Liver (tissue), 9 donors: ENCODE data around the gene ITGAE. TPM values are rescaled to one million over a fixed set of nuclear protein-coding genes. Genes with fewer than 3 reads are reported as not detected.

Source experiments
- DNase-seq: peaks from one replicate; pipeline ENCODE4 v3.0.0-alpha.2; 2017; ENCODE audit warnings: low spot score
- H3K27ac ChIP-seq, 2 donors: one replicate each; pipeline ENCODE4 v1.7.0; 2013; ENCODE audit warnings: inconsistent platforms in 2 of 2, low read length in 2 of 2, control low read depth in 1 of 2, low read depth in 1 of 2, mild to moderate bottlenecking in 1 of 2
- H3K27me3 ChIP-seq, 4 donors: one replicate each; pipeline versions ENCODE4 v1.6.1 to v1.7.0; 2013; ENCODE audit warnings: low read length in 3 of 4, inconsistent platforms in 1 of 4, mild to moderate bottlenecking in 1 of 4, moderate library complexity in 1 of 4; ENCODE audit not compliant: control insufficient read depth in 4 of 4, insufficient read depth in 4 of 4
- H3K36me3 ChIP-seq, 4 donors: one replicate each; pipeline versions ENCODE4 v1.6.1 to v1.7.0; 2013; ENCODE audit warnings: low read length in 3 of 4, mild to moderate bottlenecking in 3 of 4, low read depth in 1 of 4, moderate library complexity in 1 of 4; ENCODE audit not compliant: control insufficient read depth in 4 of 4, insufficient read depth in 3 of 4
- H3K4me1 ChIP-seq, 4 donors: one replicate each; pipeline versions ENCODE4 v1.6.1 to v1.7.0; 2013; ENCODE audit warnings: low read length in 3 of 4, mild to moderate bottlenecking in 3 of 4, moderate library complexity in 1 of 4; ENCODE audit not compliant: control insufficient read depth in 4 of 4, insufficient read depth in 4 of 4
- H3K4me3 ChIP-seq, 3 donors: one replicate each; pipeline versions ENCODE4 v1.6.1 to v1.7.0; 2013; ENCODE audit warnings: low read length in 3 of 3, control low read depth in 1 of 3, low read depth in 1 of 3, mild to moderate bottlenecking in 1 of 3
- H3K9ac ChIP-seq, 2 donors: one replicate each; pipeline ENCODE4 v1.7.0; 2013; ENCODE audit warnings: low read length in 2 of 2, mild to moderate bottlenecking in 2 of 2, moderate library complexity in 2 of 2, control low read depth in 1 of 2, low read depth in 1 of 2
- H3K9me3 ChIP-seq, 4 donors: one replicate each; pipeline versions ENCODE4 v1.6.1 to v1.7.0; 2013; ENCODE audit warnings: low read length in 3 of 4; ENCODE audit not compliant: control insufficient read depth in 4 of 4
- EGR1 ChIP-seq, 2 donors: IDR thresholded peaks; 2 replicates each; pipeline ENCODE4 v1.6.1; 2016 to 2018; ENCODE audit warnings: antibody characterized with exemption in 2 of 2, low read depth in 2 of 2
- FOXA1 ChIP-seq: IDR thresholded peaks from 2 replicates; pipeline ENCODE4 v1.6.1; 2016; ENCODE audit warnings: antibody characterized with exemption
- FOXA2 ChIP-seq: IDR thresholded peaks from 2 replicates; pipeline ENCODE4 v1.6.1; 2016; ENCODE audit warnings: antibody characterized with exemption
- GABPA ChIP-seq, 2 donors: IDR thresholded peaks in 1 of 2; conservative IDR thresholded peaks in 1 of 2; 2 replicates each; pipeline ENCODE4 v1.6.1; 2016; ENCODE audit warnings: antibody characterized with exemption in 2 of 2, mild to moderate bottlenecking in 1 of 2, moderate library complexity in 1 of 2
- HNF4A ChIP-seq, 2 donors: conservative IDR thresholded peaks; 2 replicates each; pipeline ENCODE4 v1.6.1; 2016; ENCODE audit warnings: antibody characterized with exemption in 2 of 2, mild to moderate bottlenecking in 2 of 2
- HNF4G ChIP-seq: IDR thresholded peaks from 2 replicates; pipeline ENCODE4 v1.6.1; 2016; ENCODE audit warnings: antibody characterized with exemption
- JUND ChIP-seq, 2 donors: IDR thresholded peaks; 2 replicates each; pipeline ENCODE4 v1.6.1; 2016; ENCODE audit warnings: antibody characterized with exemption in 2 of 2
- NR2F2 ChIP-seq: IDR thresholded peaks from 2 replicates; pipeline ENCODE4 v1.6.1; 2016; ENCODE audit warnings: antibody characterized with exemption
- RAD21 ChIP-seq, 2 donors: IDR thresholded peaks; 2 replicates each; pipeline ENCODE4 v1.6.1; 2016; ENCODE audit warnings: antibody characterized with exemption in 2 of 2, mild to moderate bottlenecking in 2 of 2
- RXRA ChIP-seq, 2 donors: IDR thresholded peaks; 2 replicates each; pipeline ENCODE4 v1.6.1; 2017 to 2018; ENCODE audit warnings: antibody characterized with exemption in 2 of 2, mild to moderate bottlenecking in 1 of 2
- SP1 ChIP-seq: IDR thresholded peaks from 2 replicates; pipeline ENCODE4 v1.6.1; 2018; ENCODE audit warnings: antibody characterized with exemption, mild to moderate bottlenecking
- TAF1 ChIP-seq: conservative IDR thresholded peaks from 2 replicates; pipeline ENCODE4 v1.6.1; 2016; ENCODE audit warnings: antibody characterized with exemption, mild to moderate bottlenecking
- YY1 ChIP-seq: IDR thresholded peaks from 2 replicates; pipeline ENCODE4 v1.6.1; 2016; ENCODE audit warnings: antibody characterized with exemption, mild to moderate bottlenecking
- WGBS: extraction: QIAGEN DNeasy Blood & Tissue Kit; methylation state at CpG from one replicate; pipeline ENCODE4 v1.1.7; 2013; 5-methylcytosine and 5-hydroxymethylcytosine counted together
- polyA plus RNA-seq, 2 donors: library from polyadenylated mRNA; stranded (reverse) in 1 of 2; unstranded in 1 of 2; fragments of 200-250 nt in 1 of 2; fragments of >200 nt in 1 of 2; fragmentation: Nextera tagmentation in 1 of 2; extraction: Ambion mirVana in 1 of 2; gene quantifications; one replicate each; pipeline versions ENCODE4 v1.2.1 to v1.2.3, GENCODE V29; 2013 to 2015
- total RNA-seq, 2 donors: library from RNA; depleted of rRNA; stranded (reverse); fragments of >200 nt; gene quantifications; one replicate each; pipeline ENCODE4 v1.2.3, GENCODE V29; 2014
- TF ChIP-seq, protein P1 (sequence below): IDR thresholded peaks from 2 replicates; pipeline ENCODE4 v1.6.1; 2016; ENCODE audit warnings: antibody characterized with exemption
- TF ChIP-seq, protein P2 (sequence below): IDR thresholded peaks from 2 replicates; pipeline ENCODE4 v1.6.1; 2016; ENCODE audit warnings: antibody characterized with exemption
- TF ChIP-seq, protein P3 (sequence below): IDR thresholded peaks from 2 replicates; pipeline ENCODE4 v1.6.1; 2016; ENCODE audit warnings: antibody characterized with exemption, mild to moderate bottlenecking
- TF ChIP-seq, protein P4 (sequence below): IDR thresholded peaks from 2 replicates; pipeline ENCODE4 v1.6.1; 2016; ENCODE audit warnings: antibody characterized with exemption
- TF ChIP-seq, protein P5 (sequence below): fragments of 150-350 bp; IDR thresholded peaks from 2 replicates; pipeline ENCODE4 v1.5.1; 2017; ENCODE audit warnings: improper control_type of control experiment, low read depth, low read length; ENCODE audit not compliant: missing input control
- donor health status: healthy.
- donor health status: healthy.
- donor health status: healthy.
- donor health status: healthy.
- donor health status: healthy.

ITGAE gene
- total and polyA plus RNA-seq, 4 donors, result 6.5 to 17.7 (median 12.1) TPM

DNA sequence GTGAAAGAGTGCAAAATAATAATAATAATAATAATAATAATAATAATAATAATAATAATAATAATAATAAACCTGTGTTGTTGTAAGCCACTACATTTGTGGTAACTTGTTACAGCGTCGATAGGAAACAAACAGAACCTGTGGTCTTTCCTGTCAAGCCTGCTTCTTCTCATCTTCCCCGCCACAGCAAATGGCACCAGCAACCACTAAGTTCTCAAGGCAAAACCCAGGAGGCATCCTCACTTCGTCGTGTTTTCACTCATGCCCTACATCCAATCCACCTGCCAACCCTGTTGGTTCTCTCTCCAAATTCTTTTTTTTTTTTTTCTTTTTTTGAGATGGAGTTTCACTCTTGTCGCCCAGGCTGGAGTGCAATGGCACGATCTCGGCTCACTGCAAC, 34.2 kb downstream of the ITGAE start:
- no peaks in the 10 kb centered on the region for H3K27me3 ChIP-seq
- H3K9ac ChIP-seq, result no peak overlapping the region
- no peaks in the 10 kb centered on the region for H3K36me3 ChIP-seq
- TF ChIP-seq YY1 (no peak), FOXA1 (no peak), SP1 (no peak), HNF4G (no peak), TAF1 (no peak), GABPA (IDR thresholded peaks at IDR 0.05 in 1 of 2, conservative IDR thresholded peaks at IDR 0.05 in 1 of 2) (no peak), HNF4A (conservative IDR thresholded peaks at IDR 0.05) (no peak), FOXA2 (no peak), JUND (IDR thresholded peaks at IDR 0.05) (no peak)
- TF ChIP-seq, protein P1, sequence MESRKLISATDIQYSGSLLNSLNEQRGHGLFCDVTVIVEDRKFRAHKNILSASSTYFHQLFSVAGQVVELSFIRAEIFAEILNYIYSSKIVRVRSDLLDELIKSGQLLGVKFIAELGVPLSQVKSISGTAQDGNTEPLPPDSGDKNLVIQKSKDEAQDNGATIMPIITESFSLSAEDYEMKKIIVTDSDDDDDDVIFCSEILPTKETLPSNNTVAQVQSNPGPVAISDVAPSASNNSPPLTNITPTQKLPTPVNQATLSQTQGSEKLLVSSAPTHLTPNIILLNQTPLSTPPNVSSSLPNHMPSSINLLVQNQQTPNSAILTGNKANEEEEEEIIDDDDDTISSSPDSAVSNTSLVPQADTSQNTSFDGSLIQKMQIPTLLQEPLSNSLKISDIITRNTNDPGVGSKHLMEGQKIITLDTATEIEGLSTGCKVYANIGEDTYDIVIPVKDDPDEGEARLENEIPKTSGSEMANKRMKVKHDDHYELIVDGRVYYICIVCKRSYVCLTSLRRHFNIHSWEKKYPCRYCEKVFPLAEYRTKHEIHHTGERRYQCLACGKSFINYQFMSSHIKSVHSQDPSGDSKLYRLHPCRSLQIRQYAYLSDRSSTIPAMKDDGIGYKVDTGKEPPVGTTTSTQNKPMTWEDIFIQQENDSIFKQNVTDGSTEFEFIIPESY, result no peak
- TF ChIP-seq, protein P2, sequence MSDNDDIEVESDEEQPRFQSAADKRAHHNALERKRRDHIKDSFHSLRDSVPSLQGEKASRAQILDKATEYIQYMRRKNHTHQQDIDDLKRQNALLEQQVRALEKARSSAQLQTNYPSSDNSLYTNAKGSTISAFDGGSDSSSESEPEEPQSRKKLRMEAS, result no peak
- TF ChIP-seq, protein P3, sequence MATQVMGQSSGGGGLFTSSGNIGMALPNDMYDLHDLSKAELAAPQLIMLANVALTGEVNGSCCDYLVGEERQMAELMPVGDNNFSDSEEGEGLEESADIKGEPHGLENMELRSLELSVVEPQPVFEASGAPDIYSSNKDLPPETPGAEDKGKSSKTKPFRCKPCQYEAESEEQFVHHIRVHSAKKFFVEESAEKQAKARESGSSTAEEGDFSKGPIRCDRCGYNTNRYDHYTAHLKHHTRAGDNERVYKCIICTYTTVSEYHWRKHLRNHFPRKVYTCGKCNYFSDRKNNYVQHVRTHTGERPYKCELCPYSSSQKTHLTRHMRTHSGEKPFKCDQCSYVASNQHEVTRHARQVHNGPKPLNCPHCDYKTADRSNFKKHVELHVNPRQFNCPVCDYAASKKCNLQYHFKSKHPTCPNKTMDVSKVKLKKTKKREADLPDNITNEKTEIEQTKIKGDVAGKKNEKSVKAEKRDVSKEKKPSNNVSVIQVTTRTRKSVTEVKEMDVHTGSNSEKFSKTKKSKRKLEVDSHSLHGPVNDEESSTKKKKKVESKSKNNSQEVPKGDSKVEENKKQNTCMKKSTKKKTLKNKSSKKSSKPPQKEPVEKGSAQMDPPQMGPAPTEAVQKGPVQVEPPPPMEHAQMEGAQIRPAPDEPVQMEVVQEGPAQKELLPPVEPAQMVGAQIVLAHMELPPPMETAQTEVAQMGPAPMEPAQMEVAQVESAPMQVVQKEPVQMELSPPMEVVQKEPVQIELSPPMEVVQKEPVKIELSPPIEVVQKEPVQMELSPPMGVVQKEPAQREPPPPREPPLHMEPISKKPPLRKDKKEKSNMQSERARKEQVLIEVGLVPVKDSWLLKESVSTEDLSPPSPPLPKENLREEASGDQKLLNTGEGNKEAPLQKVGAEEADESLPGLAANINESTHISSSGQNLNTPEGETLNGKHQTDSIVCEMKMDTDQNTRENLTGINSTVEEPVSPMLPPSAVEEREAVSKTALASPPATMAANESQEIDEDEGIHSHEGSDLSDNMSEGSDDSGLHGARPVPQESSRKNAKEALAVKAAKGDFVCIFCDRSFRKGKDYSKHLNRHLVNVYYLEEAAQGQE, result no peak
- TF ChIP-seq, protein P4, sequence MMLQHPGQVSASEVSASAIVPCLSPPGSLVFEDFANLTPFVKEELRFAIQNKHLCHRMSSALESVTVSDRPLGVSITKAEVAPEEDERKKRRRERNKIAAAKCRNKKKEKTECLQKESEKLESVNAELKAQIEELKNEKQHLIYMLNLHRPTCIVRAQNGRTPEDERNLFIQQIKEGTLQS, result no peak
- TF ChIP-seq, protein P5, sequence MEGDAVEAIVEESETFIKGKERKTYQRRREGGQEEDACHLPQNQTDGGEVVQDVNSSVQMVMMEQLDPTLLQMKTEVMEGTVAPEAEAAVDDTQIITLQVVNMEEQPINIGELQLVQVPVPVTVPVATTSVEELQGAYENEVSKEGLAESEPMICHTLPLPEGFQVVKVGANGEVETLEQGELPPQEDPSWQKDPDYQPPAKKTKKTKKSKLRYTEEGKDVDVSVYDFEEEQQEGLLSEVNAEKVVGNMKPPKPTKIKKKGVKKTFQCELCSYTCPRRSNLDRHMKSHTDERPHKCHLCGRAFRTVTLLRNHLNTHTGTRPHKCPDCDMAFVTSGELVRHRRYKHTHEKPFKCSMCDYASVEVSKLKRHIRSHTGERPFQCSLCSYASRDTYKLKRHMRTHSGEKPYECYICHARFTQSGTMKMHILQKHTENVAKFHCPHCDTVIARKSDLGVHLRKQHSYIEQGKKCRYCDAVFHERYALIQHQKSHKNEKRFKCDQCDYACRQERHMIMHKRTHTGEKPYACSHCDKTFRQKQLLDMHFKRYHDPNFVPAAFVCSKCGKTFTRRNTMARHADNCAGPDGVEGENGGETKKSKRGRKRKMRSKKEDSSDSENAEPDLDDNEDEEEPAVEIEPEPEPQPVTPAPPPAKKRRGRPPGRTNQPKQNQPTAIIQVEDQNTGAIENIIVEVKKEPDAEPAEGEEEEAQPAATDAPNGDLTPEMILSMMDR, result no peak
- no peak for DNase-seq
- no peak overlapping the region for H3K4me3 ChIP-seq
- no peaks in the 10 kb centered on the region for H3K9me3 ChIP-seq
- no peaks in the 10 kb centered on the region for H3K4me1 ChIP-seq
- no peak overlapping the region for H3K27ac ChIP-seq
- 86% methylated on average over 8 of the region's 8 CpGs for WGBS

DNA sequence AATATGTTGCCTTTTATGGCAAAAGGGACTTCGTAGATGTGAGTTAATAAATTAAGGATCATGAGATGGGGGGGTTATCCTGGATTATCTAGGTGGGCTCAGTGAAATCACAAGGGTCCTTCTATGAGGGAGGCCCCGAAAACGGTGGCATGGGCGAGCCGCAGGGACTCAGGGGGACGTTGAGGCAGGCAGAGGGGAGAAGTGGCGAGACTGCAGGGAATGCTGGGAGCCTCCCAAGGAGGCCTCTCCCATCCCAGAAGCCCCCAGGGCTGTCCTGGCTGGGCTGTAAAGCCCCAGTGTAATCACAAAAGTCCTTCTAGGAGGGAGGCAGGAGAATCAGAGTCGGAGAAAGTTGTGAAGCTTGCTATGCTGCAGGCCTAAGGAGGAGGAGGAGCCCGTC, 35.0 kb downstream of the ITGAE start:
- no peak for DNase-seq
- 94% methylated on average over 9 of the region's 9 CpGs for WGBS
- no peak overlapping the region for H3K27ac ChIP-seq
- TF ChIP-seq EGR1 (IDR thresholded peaks at IDR 0.05; ENCODE audit: low read depth in 2 of 2) (no peak), JUND (IDR thresholded peaks at IDR 0.05) (no peak), RAD21 (IDR thresholded peaks at IDR 0.05) (no peak), FOXA1 (no peak), TAF1 (no peak), FOXA2 (no peak), NR2F2 (no peak), SP1 (no peak), RXRA (IDR thresholded peaks at IDR 0.05) (no peak)
- TF ChIP-seq, protein P5, result no peak
- TF ChIP-seq, protein P3, result no peak

More for the DNA sequence above, 35.0 kb downstream of the ITGAE start:
- Histone ChIP-seq H3K36me3 (no peaks in the 10 kb centered on the region), H3K4me1 (no peaks in the 10 kb centered on the region), H3K9me3 (no peaks in the 10 kb centered on the region), H3K27me3 (no peaks in the 10 kb centered on the region), H3K9ac (no peak overlapping the region), H3K4me3 (no peak overlapping the region)
